Measurements from ENCODE around the gene HNRNPH2.

Gene HNRNPH2

DNA sequence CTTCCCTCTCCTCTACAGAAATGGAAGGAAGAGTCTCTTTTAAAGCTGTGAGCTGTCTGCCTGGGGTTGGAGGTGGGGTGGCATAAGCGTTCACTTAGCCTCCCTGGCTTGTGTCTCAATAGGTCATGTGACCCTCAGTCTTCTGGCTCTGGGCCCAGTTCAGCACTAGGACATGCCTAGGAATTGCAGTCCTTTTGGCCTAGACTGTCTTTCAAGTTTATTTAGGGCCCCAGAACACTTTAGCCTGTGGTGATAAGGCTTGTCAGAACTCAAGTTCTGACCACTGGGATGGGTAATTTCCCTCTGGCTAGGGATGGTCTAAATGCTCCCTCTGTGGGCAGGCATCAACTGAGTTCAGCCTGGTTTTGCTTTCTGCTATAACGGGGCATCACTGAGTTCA, 42.9 kb downstream of the HNRNPH2 start:
- no peak overlapping the region for H3K27ac ChIP-seq
- DNase-seq: no peak
- in situ Hi-C loops (cut with HindIII; ENCODE audit: low pct_ligation_motif_present, low sequenced_read_pairs): no loop called here
- no peaks in the 10 kb centered on the region for H3K27me3 ChIP-seq (replicated peaks)
- no peak overlapping the region for H3K4me3 ChIP-seq (ENCODE audit: low read depth, low read length)
- no peaks in the 10 kb centered on the region for H3K36me3 ChIP-seq (replicated peaks)
- TF ChIP-seq, protein P1, sequence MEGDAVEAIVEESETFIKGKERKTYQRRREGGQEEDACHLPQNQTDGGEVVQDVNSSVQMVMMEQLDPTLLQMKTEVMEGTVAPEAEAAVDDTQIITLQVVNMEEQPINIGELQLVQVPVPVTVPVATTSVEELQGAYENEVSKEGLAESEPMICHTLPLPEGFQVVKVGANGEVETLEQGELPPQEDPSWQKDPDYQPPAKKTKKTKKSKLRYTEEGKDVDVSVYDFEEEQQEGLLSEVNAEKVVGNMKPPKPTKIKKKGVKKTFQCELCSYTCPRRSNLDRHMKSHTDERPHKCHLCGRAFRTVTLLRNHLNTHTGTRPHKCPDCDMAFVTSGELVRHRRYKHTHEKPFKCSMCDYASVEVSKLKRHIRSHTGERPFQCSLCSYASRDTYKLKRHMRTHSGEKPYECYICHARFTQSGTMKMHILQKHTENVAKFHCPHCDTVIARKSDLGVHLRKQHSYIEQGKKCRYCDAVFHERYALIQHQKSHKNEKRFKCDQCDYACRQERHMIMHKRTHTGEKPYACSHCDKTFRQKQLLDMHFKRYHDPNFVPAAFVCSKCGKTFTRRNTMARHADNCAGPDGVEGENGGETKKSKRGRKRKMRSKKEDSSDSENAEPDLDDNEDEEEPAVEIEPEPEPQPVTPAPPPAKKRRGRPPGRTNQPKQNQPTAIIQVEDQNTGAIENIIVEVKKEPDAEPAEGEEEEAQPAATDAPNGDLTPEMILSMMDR (IDR thresholded peaks at IDR 0.05; ENCODE audit: low read depth, low read length, missing control alignments): no peak

DNA sequence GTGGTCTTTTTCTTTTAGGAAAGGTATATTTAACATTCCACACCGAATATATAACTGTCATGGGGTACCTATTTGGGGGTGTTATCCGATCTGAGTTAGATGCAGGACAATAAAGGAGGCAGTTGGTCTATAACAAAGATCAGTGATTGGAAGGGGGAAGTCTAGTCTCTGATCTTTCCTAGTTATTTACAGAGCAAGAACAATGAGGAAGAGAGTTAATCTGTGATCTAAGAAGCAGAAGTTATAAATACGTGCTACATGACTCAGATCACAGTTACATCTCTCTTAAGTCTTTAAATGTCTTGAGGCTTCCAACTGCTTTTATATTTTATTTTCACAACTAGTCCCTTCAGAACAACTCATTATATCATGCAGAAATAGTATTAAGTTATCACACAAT, 44.0 kb downstream of the HNRNPH2 start:
- TF ChIP-seq, protein P1 (IDR thresholded peaks at IDR 0.05; ENCODE audit: low read depth, low read length, missing control alignments): no peak
- in situ Hi-C loops (cut with HindIII; ENCODE audit: low pct_ligation_motif_present, low sequenced_read_pairs): no loop called here

DNA sequence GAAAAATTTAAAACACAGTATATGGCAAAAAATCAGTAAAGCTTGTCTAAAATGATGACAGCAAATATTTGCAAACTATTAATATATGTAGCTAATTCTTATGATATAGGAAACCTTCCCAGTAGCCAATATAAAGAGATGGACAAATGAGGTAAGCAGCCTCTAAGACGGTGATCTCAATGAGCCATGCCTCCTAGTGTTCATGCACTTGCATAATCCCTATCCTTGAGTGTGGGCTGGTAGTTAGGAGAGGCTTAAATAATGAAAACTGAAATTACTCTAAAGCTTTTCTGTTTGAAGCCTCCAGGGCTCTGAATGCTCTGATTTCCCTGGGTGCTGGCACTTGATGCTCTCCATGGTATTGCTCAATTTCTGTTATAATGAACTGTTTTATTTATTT, 52.6 kb downstream of the HNRNPH2 start:
- H3K27me3 ChIP-seq (replicated peaks): no peaks in the 10 kb centered on the region
- TF ChIP-seq, protein P1 (IDR thresholded peaks at IDR 0.05; ENCODE audit: low read depth, low read length, missing control alignments): peak; percentile 6
- H3K36me3 ChIP-seq (replicated peaks): no peaks in the 10 kb centered on the region
- in situ Hi-C loops (cut with HindIII; ENCODE audit: low pct_ligation_motif_present, low sequenced_read_pairs): no loop called here
- DNase-seq: no peak
- H3K27ac ChIP-seq: no peak overlapping the region
- H3K4me3 ChIP-seq (ENCODE audit: low read depth, low read length): no peak overlapping the region

More for the DNA sequence above, 44.0 kb downstream of the HNRNPH2 start:
- no peak overlapping the region for H3K4me3 ChIP-seq (ENCODE audit: low read depth, low read length)
- no peak overlapping the region for H3K27ac ChIP-seq
- no peaks in the 10 kb centered on the region for H3K27me3 ChIP-seq (replicated peaks)
- no peaks in the 10 kb centered on the region for H3K36me3 ChIP-seq (replicated peaks)
- no peak for DNase-seq

DNA sequence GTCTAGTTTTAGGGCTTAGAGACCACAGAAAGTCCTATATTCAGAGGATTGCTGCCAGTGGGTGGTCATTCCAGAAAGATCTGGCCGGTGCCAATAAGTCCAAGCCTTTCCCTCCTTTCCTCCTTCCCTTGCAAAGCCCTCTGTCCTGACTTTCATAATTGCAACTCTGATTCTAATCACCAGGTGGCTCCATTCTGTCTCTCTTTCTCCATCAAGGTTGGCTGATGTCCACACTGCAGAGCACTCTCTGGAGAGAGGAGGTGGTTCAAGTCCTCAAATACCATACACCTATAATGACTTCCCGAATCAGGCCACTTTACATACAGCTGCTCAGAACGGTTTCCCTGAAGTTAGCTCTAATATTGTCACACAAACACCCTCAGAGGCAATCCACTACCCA, 54.9 kb downstream of the HNRNPH2 start:
- Histone ChIP-seq H3K4me3 (ENCODE audit: low read depth, low read length) (no peak overlapping the region), H3K27me3 (replicated peaks) (no peaks in the 10 kb centered on the region), H3K36me3 (replicated peaks) (no peaks in the 10 kb centered on the region), H3K27ac (no peak overlapping the region)
- DNase-seq: peak; percentile 24
- TF ChIP-seq, protein P1 (IDR thresholded peaks at IDR 0.05; ENCODE audit: low read depth, low read length, missing control alignments): peak; percentile 51
- in situ Hi-C loops (cut with HindIII; ENCODE audit: low pct_ligation_motif_present, low sequenced_read_pairs): no loop called here

Data from brain microvascular endothelial cell (primary cell).